ENCODE measurements around the gene BZW1.

- TF ChIP-seq EP300 (IDR thresholded peaks at IDR 0.05) (no peak), CTCF (IDR thresholded peaks at IDR 0.05) (no peak)
These were observed 30.1 kb upstream of the BZW1 start for GRCh38 chr2:200781616-200782015.

Measured in tibial nerve (tissue), 4 donors.